ENCODE results near the gene FAM110D.

The FAM110D gene

DNA sequence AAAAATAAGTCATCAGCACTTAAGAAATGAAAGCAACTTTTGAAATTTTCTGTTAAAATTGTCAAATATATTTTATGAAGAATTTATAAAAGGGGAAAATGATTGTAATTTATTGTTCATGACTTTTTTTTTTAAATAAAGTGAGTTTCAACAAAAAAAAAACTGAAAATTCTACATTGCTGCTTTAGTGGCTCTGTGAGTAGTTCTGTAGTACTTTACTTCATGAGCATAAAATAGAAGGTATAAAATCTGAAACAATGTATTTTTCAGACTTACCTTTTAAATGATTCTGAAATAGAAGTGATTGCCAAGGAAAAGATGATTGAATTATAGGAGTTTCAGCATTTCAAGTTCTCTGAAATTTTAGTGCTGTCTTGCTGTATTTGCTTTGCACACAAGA lies 33.5 kb upstream of the FAM110D start:
- ChIA-PET CTCF (interaction anchor here (1.2 to 7.9 kb wide), 6 partner anchors 13 to 160 kb away, joined by 3 to 93 read pairs (median 5); partner anchors contain the start of genes CEP85 and PDIK1L), POLR2A (no interaction called here)
- TF ChIP-seq CTCF (IDR thresholded peaks at IDR 0.05; ENCODE audit: control extremely low read depth, extremely low read depth, low read depth, missing control alignments): no peak
- no peak for DNase-seq (ENCODE audit: extremely low spot score)

- ChIA-PET CTCF (interaction anchor here (0.7 to 7.9 kb wide), 10 partner anchors 11 to 196 kb away, joined by 3 to 93 read pairs (median 4); partner anchors contain the start of genes C1orf232, CEP85, PDIK1L and ZNF593), POLR2A (interaction anchor here (1.0 kb wide), 1 partner anchor 18 kb away, joined by 3 read pairs; no protein-coding TSS in a partner anchor)
- DNase-seq (ENCODE audit: extremely low spot score): no peak
- TF ChIP-seq CTCF (IDR thresholded peaks at IDR 0.05; ENCODE audit: control extremely low read depth, extremely low read depth, low read depth, missing control alignments): no peak
Observed at GRCh38 chr1:26125946-26126320, 32.9 kb upstream of the FAM110D start.

DNA sequence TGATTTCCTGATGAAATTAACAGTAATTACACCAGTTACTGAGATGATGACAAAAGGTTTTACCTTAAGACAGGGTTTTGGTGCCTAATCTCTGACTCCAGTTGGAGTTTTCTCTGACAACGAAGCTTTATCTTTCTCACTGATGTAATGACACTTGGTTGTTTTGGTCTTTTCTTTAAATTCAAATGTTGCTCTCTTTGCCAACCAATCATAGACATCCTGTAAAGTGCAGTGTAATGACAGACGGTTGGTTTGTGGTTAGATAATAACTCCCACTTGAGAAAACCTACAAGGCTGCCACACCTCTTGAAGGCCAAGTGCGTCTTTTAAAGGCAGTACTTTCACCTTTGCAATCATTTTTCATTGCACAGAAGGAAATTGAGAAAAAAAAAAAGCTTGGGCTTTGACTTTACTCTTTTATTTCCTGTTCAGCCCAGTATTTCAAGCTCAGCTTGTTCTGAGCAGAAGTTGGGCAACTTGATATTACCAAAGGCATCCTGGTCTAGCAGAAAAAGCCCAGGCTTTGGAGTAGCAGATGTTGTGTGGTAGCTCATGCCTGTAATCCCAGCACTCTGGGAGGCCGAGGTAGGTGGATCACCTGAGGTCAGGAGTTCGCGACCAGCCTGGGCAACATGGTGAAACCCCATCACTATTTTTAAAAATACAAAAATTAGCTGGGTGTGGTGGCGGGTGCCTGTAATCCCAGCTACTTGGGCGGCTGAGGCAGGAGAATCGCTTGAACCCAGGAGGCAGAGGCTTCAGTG lies 32.4 kb upstream of the FAM110D start:
- DNase-seq (ENCODE audit: extremely low spot score): peak; percentile 74
- CTCF ChIA-PET: interaction anchor here (0.7 to 7.9 kb wide), 11 partner anchors 11 to 196 kb away, joined by 3 to 93 read pairs (median 5); partner anchors contain the start of genes C1orf232, CEP85, PDIK1L and ZNF593
- TF ChIP-seq CTCF (IDR thresholded peaks at IDR 0.05; ENCODE audit: control extremely low read depth, extremely low read depth, low read depth, missing control alignments): no peak
- POLR2A ChIA-PET: interaction anchor here (1.0 kb wide), 1 partner anchor 19 kb away, joined by 3 read pairs; no protein-coding TSS in a partner anchor

DNA sequence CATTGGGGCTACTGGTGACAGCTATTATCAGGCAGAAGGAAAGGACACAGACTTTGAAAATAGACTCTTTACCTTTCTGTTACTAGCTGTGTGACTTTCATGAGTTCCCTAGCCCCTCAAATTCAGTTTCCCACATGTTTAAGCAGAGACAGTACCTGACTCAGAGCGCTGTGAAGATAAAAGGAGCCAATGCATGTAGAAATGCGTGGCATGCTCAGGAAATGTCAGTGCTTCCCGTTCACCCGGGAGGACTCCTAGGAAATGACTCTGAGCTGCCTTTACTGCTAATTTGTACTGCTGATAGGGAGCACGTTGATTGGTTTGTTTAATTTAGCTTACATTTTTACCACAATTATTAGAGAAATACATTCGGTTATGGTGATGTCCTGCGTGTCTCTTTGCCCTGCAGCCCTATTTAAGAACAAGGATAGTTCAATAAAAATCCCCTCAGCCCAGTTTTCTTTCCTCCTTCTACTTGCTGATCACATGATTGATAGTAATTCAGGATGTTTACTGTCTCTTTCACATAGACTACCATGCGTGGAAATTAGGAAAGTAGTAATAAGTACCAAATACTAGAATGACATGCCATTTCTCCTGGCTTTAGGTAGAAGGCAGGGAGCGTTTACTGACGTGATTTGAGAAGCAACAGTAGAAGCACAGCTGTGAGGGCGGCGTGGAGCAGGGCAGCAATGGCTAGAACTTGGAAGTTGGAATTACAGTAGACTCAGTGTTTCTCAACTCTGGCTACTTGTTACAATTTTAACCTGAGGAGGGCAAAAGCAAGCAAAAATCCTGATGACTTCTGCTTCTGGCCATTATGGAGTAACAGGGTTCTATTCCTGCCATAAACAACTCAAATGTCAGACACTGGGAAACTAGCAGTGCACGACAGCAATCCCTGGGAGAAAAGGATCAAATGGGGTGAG lies 31.4 kb upstream of the FAM110D start:
- no peak for DNase-seq (ENCODE audit: extremely low spot score)
- no peak for TF ChIP-seq CTCF (IDR thresholded peaks at IDR 0.05; ENCODE audit: control extremely low read depth, extremely low read depth, low read depth, missing control alignments)
- CTCF ChIA-PET: interaction anchor here (1.7 to 7.9 kb wide), 5 partner anchors 15 to 157 kb away, joined by 5 to 93 read pairs (median 12); partner anchors contain the start of genes C1orf232, PDIK1L and ZNF593
- POLR2A ChIA-PET: interaction anchor here (1.0 kb wide), 1 partner anchor 20 kb away, joined by 3 read pairs; no protein-coding TSS in a partner anchor

DNA sequence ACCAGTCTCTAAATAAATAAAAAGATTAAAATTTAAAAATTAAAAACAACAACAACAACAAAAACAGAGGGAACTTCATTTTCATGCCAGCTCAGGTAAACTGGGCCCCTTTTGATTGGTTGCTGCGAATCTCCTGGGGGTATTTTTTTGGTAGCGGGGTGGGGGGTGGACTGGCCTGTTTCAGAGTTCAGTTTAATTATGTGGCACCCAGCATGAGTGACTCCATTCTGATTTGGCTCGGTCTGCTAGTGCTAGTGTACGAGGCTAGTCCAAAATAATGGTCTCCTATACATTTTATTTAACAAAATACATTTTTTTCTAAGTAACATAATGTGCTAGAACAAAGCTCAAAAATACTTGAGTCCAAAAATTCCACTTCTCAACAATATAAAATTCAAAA lies 29.1 kb upstream of the FAM110D start:
- POLR2A ChIA-PET: no interaction called here
- TF ChIP-seq CTCF (IDR thresholded peaks at IDR 0.05; ENCODE audit: control extremely low read depth, extremely low read depth, low read depth, missing control alignments): no peak
- CTCF ChIA-PET: interaction anchor here (1.2 to 7.9 kb wide), 2 partner anchors 15 to 248 kb away, joined by 3 to 93 read pairs; no protein-coding TSS in a partner anchor
- no peak for DNase-seq (ENCODE audit: extremely low spot score)

DNA sequence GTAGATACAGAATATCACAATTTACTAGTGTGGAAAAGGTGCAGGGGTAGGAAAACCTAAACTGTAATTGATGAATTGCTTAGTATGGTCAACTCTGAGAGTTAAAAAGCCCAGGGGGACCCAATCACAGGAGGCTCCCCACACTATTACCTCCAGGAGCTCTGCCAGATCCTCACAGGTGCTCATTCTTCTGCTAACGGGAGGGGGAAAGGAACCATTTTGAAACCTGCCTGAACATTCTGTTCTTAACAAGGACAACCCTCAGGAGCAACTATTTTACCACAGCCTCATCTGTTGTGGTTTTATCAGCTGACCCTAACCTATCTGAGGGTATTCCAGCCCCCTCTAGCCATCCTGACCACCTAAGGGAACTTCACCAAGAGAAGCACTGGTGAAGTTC lies 28.2 kb upstream of the FAM110D start:
- no peak for TF ChIP-seq CTCF (IDR thresholded peaks at IDR 0.05; ENCODE audit: control extremely low read depth, extremely low read depth, low read depth, missing control alignments)
- DNase-seq (ENCODE audit: extremely low spot score): no peak
- CTCF ChIA-PET: interaction anchor here (1.5 to 7.9 kb wide), 2 partner anchors 14 to 133 kb away, joined by 3 to 93 read pairs; partner anchors contain the start of gene PAFAH2
- POLR2A ChIA-PET: no interaction called here
